ENCODE data around the gene KRT39.

- TF ChIP-seq CTCF (conservative IDR thresholded peaks at IDR 0.05; ENCODE audit: low read depth in 2 of 2), result no peak
- TF ChIP-seq POLR2AphosphoS5 (IDR thresholded peaks at IDR 0.05; ENCODE audit: low read depth), result no peak
- TF ChIP-seq EZH2 (IDR thresholded peaks at IDR 0.05; ENCODE audit: low read depth, unreplicated experiment), result no peak
- TF ChIP-seq ZNF331 (CRISPR knock-in tag; IDR thresholded peaks at IDR 0.05; ENCODE audit: low read depth), result no peak
- no peak for TF ChIP-seq CREB1 (CRISPR knock-in tag; IDR thresholded peaks at IDR 0.05; ENCODE audit: low read depth)
- TF ChIP-seq EZH2phosphoT487 (IDR thresholded peaks at IDR 0.05; ENCODE audit: unreplicated experiment), result no peak
- TF ChIP-seq ETS1 (IDR thresholded peaks at IDR 0.05), result no peak
- no peak for TF ChIP-seq REST (IDR thresholded peaks at IDR 0.05; ENCODE audit: unreplicated experiment)
- no peak for TF ChIP-seq STAT1 (IDR thresholded peaks at IDR 0.05; ENCODE audit: unreplicated experiment)
- TF ChIP-seq ZNF462 (CRISPR knock-in tag; IDR thresholded peaks at IDR 0.05), result no peak
- no peak for TF ChIP-seq JUNB (IDR thresholded peaks at IDR 0.05; ENCODE audit: unreplicated experiment)
- no peak for TF ChIP-seq ZNF114 (CRISPR knock-in tag; IDR thresholded peaks at IDR 0.05)
- no peak for TF ChIP-seq NANOG (IDR thresholded peaks at IDR 0.05; ENCODE audit: borderline replicate concordance)
Observed at GRCh38 chr17:41010441-41010840, 43.7 kb upstream of the KRT39 start.

All from GM23338 (cell line).